MM.1S (cell line): Measurements from ENCODE around the gene EPM2A.

Experiments used
- CTCF ChIP-seq: fragments of 300-600 bp; sonication (generic); IDR thresholded peaks from 2 replicates; pipeline ENCODE4 v1.5.1; 2016; ENCODE audit warnings: antibody characterized with exemption, low read length, mixed read lengths
- EZH2 ChIP-seq: fragments of 300-600 bp; sonication (generic); optimal IDR thresholded peaks from 2 replicates; pipeline ENCODE3; 2017; ENCODE audit warnings: low read depth, mild to moderate bottlenecking, antibody characterized with exemption, low read length, mixed read lengths

- TF ChIP-seq EZH2 = no peak
- TF ChIP-seq CTCF = no peak
Measured at GRCh38 chr6:145755682-145756081, 20.4 kb upstream of the EPM2A start.
